ENCODE data around the gene BEGAIN. TPM values are rescaled to one million over a fixed set of nuclear protein-coding genes. Genes with fewer than 3 reads are reported as not detected.

BEGAIN gene
- total RNA-seq, 2 donors from 2014 or later = 2.5 to 5.1 TPM

DNA sequence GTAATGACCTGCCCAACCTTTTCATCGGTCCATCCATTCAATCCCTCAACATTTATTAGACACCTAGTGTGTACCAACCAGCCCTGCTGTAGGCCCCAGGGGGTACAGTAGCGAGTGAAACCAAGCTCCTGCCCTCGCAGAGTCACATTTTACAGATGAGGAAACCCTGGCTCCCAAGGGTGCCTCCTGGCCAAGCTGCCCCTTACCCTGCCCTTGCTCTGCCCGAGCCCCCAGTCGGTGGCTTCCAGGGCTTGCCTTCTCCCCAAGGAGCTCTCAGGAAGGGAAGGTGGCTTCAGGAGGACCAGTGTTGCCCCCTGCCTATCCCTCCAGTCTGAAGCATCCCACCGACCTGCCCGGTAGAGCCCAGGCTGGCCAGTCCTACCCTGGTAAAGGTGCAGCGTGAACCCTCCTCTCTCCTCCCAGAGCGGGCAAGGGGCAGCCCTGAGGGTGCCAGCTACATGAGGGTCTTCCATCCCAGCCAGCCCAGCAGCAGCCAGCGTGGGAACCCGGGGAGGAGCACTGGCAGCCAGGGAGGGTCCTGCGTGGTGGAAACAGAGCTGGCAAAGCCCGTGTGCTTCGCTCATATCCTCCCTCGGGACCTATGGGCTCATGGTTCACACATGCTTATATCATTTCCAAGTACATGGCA is 670 bp upstream of the BEGAIN start:
- no peak overlapping the region for H3K27ac ChIP-seq
- TF ChIP-seq POLR2A (IDR thresholded peaks at IDR 0.05) (no peak), POLR2AphosphoS5 (IDR thresholded peaks at IDR 0.05) (no peak)
- TF ChIP-seq, protein P1, sequence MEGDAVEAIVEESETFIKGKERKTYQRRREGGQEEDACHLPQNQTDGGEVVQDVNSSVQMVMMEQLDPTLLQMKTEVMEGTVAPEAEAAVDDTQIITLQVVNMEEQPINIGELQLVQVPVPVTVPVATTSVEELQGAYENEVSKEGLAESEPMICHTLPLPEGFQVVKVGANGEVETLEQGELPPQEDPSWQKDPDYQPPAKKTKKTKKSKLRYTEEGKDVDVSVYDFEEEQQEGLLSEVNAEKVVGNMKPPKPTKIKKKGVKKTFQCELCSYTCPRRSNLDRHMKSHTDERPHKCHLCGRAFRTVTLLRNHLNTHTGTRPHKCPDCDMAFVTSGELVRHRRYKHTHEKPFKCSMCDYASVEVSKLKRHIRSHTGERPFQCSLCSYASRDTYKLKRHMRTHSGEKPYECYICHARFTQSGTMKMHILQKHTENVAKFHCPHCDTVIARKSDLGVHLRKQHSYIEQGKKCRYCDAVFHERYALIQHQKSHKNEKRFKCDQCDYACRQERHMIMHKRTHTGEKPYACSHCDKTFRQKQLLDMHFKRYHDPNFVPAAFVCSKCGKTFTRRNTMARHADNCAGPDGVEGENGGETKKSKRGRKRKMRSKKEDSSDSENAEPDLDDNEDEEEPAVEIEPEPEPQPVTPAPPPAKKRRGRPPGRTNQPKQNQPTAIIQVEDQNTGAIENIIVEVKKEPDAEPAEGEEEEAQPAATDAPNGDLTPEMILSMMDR (IDR thresholded peaks at IDR 0.05) = no peak
- no peak overlapping the region for H3K4me3 ChIP-seq
- H3K4me1 ChIP-seq (replicated peaks) = no peaks in the 10 kb centered on the region
- no peaks in the 10 kb centered on the region for H3K27me3 ChIP-seq (replicated peaks; ENCODE audit: insufficient read depth)
- H3K9me3 ChIP-seq = no peaks in the 10 kb centered on the region
- intact Hi-C loops (cut with DNase I) = no loop called here
- WGBS = 65% methylated on average over 15 of the region's 15 CpGs
- no peaks in the 10 kb centered on the region for H3K36me3 ChIP-seq
- DNase-seq (ENCODE audit: low spot score) = no peak

DNA sequence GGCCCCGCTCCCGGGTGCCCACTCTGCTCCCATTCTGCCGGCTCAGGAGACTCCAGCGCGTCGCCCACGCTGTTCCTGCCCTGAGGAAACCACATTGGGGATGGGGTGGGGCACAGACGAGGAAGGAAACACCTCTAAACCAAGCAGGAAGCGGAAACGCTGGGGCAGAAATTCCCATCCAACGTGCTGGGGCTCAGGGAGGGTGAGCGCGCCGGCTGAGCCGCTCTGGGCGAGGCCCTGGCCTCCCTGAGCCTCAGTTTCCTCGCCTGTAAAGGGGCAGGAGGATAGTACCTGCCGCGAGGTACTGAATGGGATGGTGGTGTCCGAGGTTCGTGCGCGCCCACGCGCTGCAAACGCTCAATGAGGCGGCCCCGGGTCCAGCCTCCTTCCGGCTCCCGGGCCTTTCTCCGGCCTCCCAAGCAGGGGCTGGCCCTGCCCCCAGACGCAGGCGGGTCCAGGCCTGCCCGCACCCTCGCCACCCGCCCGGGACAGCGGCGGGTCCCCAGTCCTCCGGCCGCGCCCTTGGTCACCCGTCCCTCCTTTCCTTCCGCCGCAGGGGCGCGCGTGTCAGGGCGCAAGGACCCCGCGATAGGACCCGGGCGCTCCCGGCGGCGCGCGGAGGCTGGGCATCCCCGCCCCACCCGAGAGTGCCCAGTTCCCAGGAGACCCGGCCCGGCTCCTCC is 673 bp downstream of the BEGAIN start:
- Histone ChIP-seq H3K27me3 (replicated peaks; ENCODE audit: insufficient read depth) (no peaks in the 10 kb centered on the region), H3K27ac (no peak overlapping the region), H3K9me3 (no peaks in the 10 kb centered on the region), H3K36me3 (no peaks in the 10 kb centered on the region), H3K4me3 (peak overlapping the region; percentile 40 to 50), H3K4me1 (replicated peaks) (no peaks in the 10 kb centered on the region)
- 2% methylated on average over 52 of the region's 62 CpGs for WGBS
- no peak for DNase-seq (ENCODE audit: low spot score)
- TF ChIP-seq, protein P1 (IDR thresholded peaks at IDR 0.05) = no peak
- TF ChIP-seq POLR2A (IDR thresholded peaks at IDR 0.05) (peak; percentile 16), POLR2AphosphoS5 (IDR thresholded peaks at IDR 0.05) (no peak)
- intact Hi-C loops (cut with DNase I) = no loop called here

DNA sequence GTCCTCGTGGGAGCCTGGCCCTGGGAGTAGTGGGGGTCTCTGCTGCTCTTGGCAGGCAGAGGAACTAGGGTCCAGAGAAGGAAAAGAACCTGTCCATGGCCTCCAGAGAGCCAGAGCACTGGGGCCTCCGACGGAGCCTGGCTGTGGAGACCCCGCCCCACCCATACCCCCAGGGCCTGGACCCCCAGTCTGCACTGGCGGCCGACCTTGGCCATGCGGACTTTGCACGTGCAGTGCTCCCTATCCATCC is 1.1 kb downstream of the BEGAIN start:
- intact Hi-C loops (cut with DNase I) = no loop called here
- no peaks in the 10 kb centered on the region for H3K9me3 ChIP-seq
- no peaks in the 10 kb centered on the region for H3K27me3 ChIP-seq (replicated peaks; ENCODE audit: insufficient read depth)
- no peak for DNase-seq (ENCODE audit: low spot score)
- no peaks in the 10 kb centered on the region for H3K4me1 ChIP-seq (replicated peaks)
- no peaks in the 10 kb centered on the region for H3K36me3 ChIP-seq
- no peak overlapping the region for H3K27ac ChIP-seq
- 36% methylated on average over 7 of the region's 8 CpGs for WGBS
- no peak for TF ChIP-seq POLR2AphosphoS5 (IDR thresholded peaks at IDR 0.05)
- TF ChIP-seq, protein P1 (IDR thresholded peaks at IDR 0.05) = no peak
- TF ChIP-seq POLR2A (IDR thresholded peaks at IDR 0.05) = no peak
- no peak overlapping the region for H3K4me3 ChIP-seq

DNA sequence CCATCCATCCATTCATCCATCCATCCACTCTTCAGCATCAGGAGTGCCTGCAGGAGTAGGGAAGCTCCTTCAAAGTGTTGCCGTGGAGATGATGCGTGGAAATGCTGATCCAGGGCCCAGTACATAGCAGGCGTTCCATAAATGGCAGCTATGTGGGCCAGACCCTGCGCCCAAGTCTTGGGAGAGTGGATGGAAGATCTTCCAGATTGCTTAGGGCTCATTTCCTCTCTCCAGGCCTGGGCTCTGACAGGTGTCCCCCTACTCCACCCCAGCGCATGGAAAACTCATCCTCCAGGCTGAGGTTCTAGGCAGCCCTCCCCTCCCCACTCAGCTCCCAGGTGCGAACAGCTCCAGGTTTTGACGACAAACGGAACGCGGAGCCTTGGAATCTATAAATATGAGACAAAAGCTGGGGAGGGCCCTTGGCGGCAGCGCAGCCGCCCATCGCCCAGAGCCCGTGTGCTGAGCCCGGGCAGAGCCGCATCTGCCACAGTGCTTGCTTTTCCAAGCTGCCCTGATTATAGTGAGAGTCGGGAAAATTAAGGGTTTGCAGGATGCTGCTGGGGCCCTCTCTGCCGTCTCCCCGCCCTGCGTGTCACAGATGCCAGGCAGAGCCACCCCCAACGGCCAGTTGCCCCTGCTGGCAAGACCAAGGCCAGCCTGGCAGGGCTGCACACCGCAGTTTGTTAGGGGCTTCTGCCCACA is 1.6 kb downstream of the BEGAIN start:
- Histone ChIP-seq H3K4me3 (no peak overlapping the region), H3K9me3 (no peaks in the 10 kb centered on the region), H3K27me3 (replicated peaks; ENCODE audit: insufficient read depth) (no peaks in the 10 kb centered on the region), H3K4me1 (replicated peaks) (no peaks in the 10 kb centered on the region), H3K36me3 (no peaks in the 10 kb centered on the region), H3K27ac (no peak overlapping the region)
- no peak for DNase-seq (ENCODE audit: low spot score)
- intact Hi-C loops (cut with DNase I) = no loop called here
- TF ChIP-seq, protein P1 (IDR thresholded peaks at IDR 0.05) = no peak
- TF ChIP-seq POLR2AphosphoS5 (IDR thresholded peaks at IDR 0.05) (no peak), POLR2A (IDR thresholded peaks at IDR 0.05) (no peak)
- WGBS = 85% methylated on average over 23 of the region's 23 CpGs

Measured in prostate gland (tissue), 2 donors.